ENCODE results near the gene ALG2.

The ALG2 gene, protein sequence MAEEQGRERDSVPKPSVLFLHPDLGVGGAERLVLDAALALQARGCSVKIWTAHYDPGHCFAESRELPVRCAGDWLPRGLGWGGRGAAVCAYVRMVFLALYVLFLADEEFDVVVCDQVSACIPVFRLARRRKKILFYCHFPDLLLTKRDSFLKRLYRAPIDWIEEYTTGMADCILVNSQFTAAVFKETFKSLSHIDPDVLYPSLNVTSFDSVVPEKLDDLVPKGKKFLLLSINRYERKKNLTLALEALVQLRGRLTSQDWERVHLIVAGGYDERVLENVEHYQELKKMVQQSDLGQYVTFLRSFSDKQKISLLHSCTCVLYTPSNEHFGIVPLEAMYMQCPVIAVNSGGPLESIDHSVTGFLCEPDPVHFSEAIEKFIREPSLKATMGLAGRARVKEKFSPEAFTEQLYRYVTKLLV

GRCh38 chr9:99221621-99222415 lies at the start of gene ALG2, which contains the start of gene SEC61B:
ALG2 (minus strand) TSS chr9:99221942; CDS start chr9:99221894, 48 bp downstream.
SEC61B (plus strand) TSS chr9:99222282; CDS start chr9:99222364, 82 bp downstream.
- peak within 1 kb of the TSS; percentile 97 for H3K4me3 ChIP-seq (ENCODE audit: low read depth, low read length)

DNA sequence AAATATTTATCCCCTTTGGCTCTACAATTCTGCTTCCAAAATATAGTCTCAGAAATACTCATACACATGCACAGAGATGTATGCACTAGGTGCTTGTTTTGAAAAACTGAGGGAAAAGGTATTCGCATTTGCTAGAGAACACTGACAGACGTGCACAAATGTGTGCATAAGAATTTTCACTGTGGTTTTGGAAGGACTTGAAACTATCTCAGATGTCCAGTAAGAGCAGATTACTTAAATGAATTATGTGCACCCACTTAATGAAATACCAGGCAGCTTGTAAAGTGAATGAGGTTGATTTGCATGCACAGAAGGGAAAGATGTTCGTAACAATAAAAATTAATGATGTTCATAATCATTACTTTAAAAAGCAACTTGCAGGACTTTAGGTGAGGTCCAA lies 48.7 kb upstream of the ALG2 start:
- H3K4me3 ChIP-seq (ENCODE audit: low read depth, low read length): no peak overlapping the region

- H3K4me3 ChIP-seq (ENCODE audit: low read depth, low read length): no peak overlapping the region
Measured at GRCh38 chr9:99269416-99269815, 47.7 kb upstream of the ALG2 start.

- no peak overlapping the region for H3K4me3 ChIP-seq (ENCODE audit: low read depth, low read length)
Measured at GRCh38 chr9:99266255-99267023, 44.7 kb upstream of the ALG2 start.

GRCh38 chr9:99265691-99266090 lies 43.9 kb upstream of the ALG2 start:
- no peak overlapping the region for H3K4me3 ChIP-seq (ENCODE audit: low read depth, low read length)

- H3K4me3 ChIP-seq (ENCODE audit: low read depth, low read length): no peak overlapping the region
Measured at GRCh38 chr9:99264070-99264680, 42.4 kb upstream of the ALG2 start.

- no peak overlapping the region for H3K4me3 ChIP-seq (ENCODE audit: low read depth, low read length)
Measured at GRCh38 chr9:99262949-99263418, 41.2 kb upstream of the ALG2 start.

DNA sequence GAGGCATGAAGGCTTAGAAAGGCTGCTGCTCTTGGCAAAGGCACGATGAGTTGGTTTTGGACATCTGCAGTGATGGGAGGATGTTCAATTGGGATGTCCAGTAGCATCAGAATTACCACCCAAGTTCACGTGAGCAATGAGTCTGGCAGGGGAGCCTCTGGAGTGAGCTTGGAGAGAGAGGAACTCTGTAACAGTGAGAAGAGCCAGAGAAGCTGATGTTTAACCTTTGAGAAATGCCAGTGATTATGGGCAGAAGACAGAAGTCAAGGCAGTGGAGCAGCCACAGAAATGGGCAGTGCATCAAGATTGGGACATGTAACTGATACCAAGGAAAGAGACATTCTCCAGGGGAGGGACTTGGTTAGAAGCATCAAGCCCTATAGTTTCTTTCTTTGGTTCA lies 40.2 kb upstream of the ALG2 start:
- H3K4me3 ChIP-seq (ENCODE audit: low read depth, low read length): no peak overlapping the region

GRCh38 chr9:99259231-99259918 lies 37.6 kb upstream of the ALG2 start:
- H3K4me3 ChIP-seq (ENCODE audit: low read depth, low read length): no peak overlapping the region

GRCh38 chr9:99257723-99258389 lies 36.1 kb upstream of the ALG2 start:
- no peak overlapping the region for H3K4me3 ChIP-seq (ENCODE audit: low read depth, low read length)

- H3K4me3 ChIP-seq (ENCODE audit: low read depth, low read length): no peak overlapping the region
Measured at GRCh38 chr9:99255651-99256050, 33.9 kb upstream of the ALG2 start.

DNA sequence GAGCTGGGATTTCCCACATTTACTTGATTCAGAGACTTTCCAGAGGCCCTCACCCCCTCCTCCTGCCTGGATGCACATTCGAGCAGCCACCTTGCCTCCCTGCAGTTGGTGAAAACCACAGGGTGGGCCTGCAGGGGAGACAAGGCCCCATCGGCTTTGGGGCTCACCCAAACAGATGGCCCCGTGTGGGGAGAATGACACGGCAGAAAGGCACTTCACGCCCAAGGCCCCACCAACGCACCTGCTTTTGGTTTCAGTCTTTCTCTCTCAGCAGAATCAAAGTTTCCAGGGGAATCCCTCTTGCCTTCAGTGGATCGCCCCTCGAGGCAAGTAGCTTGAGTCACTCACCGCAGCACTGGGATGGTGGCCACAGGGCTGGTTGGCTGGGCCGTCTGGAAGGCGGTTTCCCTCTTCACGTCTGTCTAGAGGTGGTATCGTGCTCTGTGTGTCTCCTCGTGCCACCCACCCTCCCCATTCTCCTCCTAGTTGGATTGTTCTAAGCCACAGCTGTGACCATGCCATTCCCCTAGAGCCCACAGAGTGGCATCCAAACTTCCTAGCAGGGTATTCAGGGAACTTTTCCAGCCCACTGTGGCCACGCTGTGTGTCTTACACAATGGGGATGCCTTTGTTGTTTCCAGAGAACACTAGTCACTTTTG lies 32.2 kb upstream of the ALG2 start:
- H3K4me3 ChIP-seq (ENCODE audit: low read depth, low read length): no peak overlapping the region

- no peak overlapping the region for H3K4me3 ChIP-seq (ENCODE audit: low read depth, low read length)
Measured at GRCh38 chr9:99253134-99253533, 31.4 kb upstream of the ALG2 start.

DNA sequence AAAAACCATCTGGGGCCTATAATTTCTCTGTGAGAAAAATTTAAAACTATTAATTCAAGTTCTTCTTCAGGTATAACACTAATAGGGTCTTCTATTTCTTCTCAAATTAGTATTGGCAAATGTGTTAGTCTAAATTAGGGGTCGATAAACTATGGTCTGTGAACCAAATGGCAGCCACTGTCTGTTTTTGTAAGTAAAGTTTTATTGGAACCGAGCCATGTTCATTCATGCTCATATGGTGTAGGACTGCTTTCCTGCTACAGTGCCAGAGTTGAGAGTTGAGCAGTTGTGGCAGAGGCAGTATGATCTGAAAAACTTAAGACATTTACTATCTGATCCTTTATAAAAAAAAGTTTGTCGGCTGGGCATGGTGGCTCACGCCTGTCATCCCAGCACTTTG lies 29.4 kb upstream of the ALG2 start:
- no peak overlapping the region for H3K4me3 ChIP-seq (ENCODE audit: low read depth, low read length)

DNA sequence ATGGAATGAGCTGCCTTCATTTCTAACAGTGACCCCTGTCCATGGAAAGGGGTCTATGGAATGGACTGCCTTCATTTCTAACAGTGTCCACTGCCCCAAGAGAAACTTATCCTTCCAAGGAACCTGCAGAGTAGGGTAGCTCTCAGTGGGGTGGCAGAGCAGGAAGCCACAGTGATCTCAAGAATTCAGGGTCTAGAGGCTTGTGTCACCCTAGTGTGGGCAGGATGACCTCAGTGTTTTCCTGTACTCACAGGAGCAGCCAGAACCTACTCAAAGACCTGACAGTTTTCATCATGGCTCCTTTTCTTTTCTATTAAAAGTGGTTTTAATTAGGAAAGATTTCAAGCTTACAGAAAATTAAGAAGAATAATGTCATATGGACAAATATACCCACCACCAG lies 27.9 kb upstream of the ALG2 start:
- H3K4me3 ChIP-seq (ENCODE audit: low read depth, low read length): no peak overlapping the region

- H3K4me3 ChIP-seq (ENCODE audit: low read depth, low read length): no peak overlapping the region
Measured at GRCh38 chr9:99244344-99245260, 22.9 kb upstream of the ALG2 start.

DNA sequence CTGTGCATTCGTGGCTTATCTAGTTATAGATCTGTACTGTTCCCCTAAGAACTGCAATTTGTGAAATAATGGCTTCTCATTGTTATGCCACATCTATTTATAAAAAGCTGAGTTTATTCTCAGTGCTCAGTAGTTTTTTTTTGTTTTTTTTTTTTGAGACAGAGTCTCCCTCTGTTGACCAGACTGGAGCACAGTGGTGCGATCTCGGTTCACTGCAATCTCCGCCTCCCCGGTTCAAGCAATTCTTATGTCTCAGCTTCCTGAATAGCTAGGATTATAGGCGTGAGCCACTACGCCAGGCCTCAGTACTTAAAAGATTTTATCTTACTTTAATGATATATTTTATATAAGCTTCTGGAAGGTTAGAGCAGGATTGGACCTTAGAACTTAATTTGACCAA lies 19.4 kb upstream of the ALG2 start:
- no peak overlapping the region for H3K4me3 ChIP-seq (ENCODE audit: low read depth, low read length)
